Stimulated activated naive CD8-positive, alpha-beta T cell treated with anti-CD3 and anti-CD28 coated beads, Interleukin-15, Interleukin-2, amounts not matched to agents 100 ng/mL and 50 ng/mL, for 24 hours (primary cell): Measurements from ENCODE around the gene TULP4.

Experiments
- H3K27ac Mint-ChIP-seq: one replicate; pipeline ENCODE4 v1.8.0; 2021; ENCODE audit warnings: mild to moderate bottlenecking, mixed read lengths
- H3K27me3 Mint-ChIP-seq: one replicate; pipeline ENCODE4 v1.8.0; 2021; ENCODE audit warnings: mixed read lengths
- H3K36me3 Mint-ChIP-seq: one replicate; pipeline ENCODE4 v1.8.0; 2021; ENCODE audit warnings: low read depth, mixed read lengths
- H3K4me1 Mint-ChIP-seq: one replicate; pipeline ENCODE4 v1.8.0; 2021; ENCODE audit warnings: low read depth, mixed read lengths
- H3K4me3 Mint-ChIP-seq: one replicate; pipeline ENCODE4 v1.8.0; 2021; ENCODE audit warnings: mild to moderate bottlenecking, mixed read lengths
- H3K9me3 Mint-ChIP-seq: one replicate; pipeline ENCODE4 v1.8.0; 2021; ENCODE audit warnings: mixed read lengths

Gene TULP4

GRCh38 chr6:158558415-158559306, 246.4 kb downstream of the TULP4 start:
- H3K36me3 Mint-ChIP-seq = peaks cover 8% of the 10 kb centered on the region
- H3K4me1 Mint-ChIP-seq = peaks cover 33% of the 10 kb centered on the region
- no peaks in the 10 kb centered on the region for H3K9me3 Mint-ChIP-seq
- no peaks in the 10 kb centered on the region for H3K27me3 Mint-ChIP-seq
- peak overlapping the region; percentile 52 for H3K27ac Mint-ChIP-seq
- H3K4me3 Mint-ChIP-seq = peak overlapping the region; percentile 90

GRCh38 chr6:158559338-158559894, 247.2 kb downstream of the TULP4 start:
- no peaks in the 10 kb centered on the region for H3K27me3 Mint-ChIP-seq
- peak overlapping the region; percentile 52 for H3K27ac Mint-ChIP-seq
- H3K4me3 Mint-ChIP-seq = peak overlapping the region; percentile 90
- H3K4me1 Mint-ChIP-seq = peaks cover 41% of the 10 kb centered on the region
- peaks cover 8% of the 10 kb centered on the region for H3K36me3 Mint-ChIP-seq
- H3K9me3 Mint-ChIP-seq = no peaks in the 10 kb centered on the region

- Mint-ChIP-seq H3K4me1 (peaks cover 48% of the 10 kb centered on the region), H3K27me3 (no peaks in the 10 kb centered on the region), H3K9me3 (no peaks in the 10 kb centered on the region), H3K4me3 (peak within 1 kb of the TSS; percentile 90), H3K27ac (peak within 1 kb of the TSS; percentile 98), H3K36me3 (peaks cover 8% of the 10 kb centered on the region)
Measured at GRCh38 chr6:158559895-158560835, 247.9 kb downstream of the TULP4 start, which contains the start of gene TMEM181. Gene TMEM181 (plus strand): TSS chr6:158560091. CDS start chr6:158560225, 134 bp downstream.

- H3K27ac Mint-ChIP-seq = peak overlapping the region; percentile 98
- peak overlapping the region; percentile 90 for H3K4me3 Mint-ChIP-seq
- peaks cover 55% of the 10 kb centered on the region for H3K4me1 Mint-ChIP-seq
- H3K9me3 Mint-ChIP-seq = no peaks in the 10 kb centered on the region
- peaks cover 9% of the 10 kb centered on the region for H3K36me3 Mint-ChIP-seq
- H3K27me3 Mint-ChIP-seq = no peaks in the 10 kb centered on the region
Measured at GRCh38 chr6:158560836-158561320, 248.6 kb downstream of the TULP4 start.
